Kidney glomerular epithelial cell (primary cell): ENCODE measurements around the gene PCAT6.
A peak's percentile ranks its signal among the peaks of the same experiment; 100 is the strongest.
"Not testable (repeated sequence)": the region's sequence is repeated elsewhere in the genome, so short reads cannot be mapped to it uniquely, and the experiment has no call there.

ENCODE experiments used
- DNase-seq: peaks from one replicate; lab custom pipeline; 2025; lab: John Stamatoyannopoulos, UW

The PCAT6 gene

DNA sequence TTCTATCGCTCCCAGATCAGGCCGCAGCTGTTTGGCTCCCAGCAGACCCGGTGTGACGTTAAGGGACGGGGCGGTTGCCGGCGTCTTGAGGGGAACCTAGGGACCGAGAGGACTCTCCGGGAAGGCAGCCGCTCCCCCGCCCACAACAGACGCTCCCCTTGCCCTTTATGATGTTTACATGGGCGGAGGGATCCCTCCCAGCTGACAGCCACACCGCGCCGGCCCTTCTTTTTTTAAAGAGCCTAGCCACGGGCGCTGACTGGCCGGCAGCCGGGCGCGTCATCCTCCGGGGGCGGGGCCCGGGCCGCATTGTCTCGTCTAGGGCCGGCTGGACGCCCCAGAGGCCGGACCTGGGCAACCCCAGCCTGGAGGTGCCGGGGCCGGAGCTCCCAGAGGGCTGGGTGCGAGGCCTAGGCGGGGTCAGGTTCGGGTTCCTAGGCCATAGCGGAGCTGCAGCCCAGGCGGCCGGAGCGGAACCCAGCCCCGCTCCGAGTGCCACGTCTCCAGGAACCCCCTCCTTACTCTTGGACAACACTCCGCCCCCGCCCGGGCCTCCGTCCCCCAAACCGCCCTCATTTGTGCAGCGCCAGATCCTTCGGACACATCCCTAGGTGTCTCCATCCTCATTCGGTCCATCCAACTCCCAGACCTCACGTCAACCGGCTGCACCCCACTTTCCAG lies at the start of gene PCAT6:
Gene PCAT6 (plus strand): TSS at position 340 of the 681 bp plus-strand sequence.
- DNase-seq: peak; percentile 90

DNA sequence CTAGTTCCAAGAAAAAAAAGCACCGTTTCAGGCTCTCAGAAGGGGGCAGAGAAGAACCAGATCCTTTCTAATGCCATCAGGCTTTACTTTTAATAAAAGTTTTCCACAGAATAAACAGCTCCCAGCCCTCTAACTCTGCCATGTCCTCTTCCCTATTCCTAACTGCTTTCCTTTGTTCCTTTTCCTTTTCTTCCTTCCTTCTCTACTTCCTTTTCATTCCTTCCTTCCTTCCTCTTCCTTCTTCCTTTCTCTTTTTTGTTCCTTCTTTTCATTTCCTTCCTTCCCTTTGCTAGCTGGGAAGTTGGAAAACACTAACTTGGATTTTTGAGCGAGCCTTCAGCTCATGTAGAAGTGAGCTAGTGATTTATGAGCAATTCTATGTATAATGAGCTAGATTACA lies 48.7 kb upstream of the PCAT6 start:
- no peak for DNase-seq

DNA sequence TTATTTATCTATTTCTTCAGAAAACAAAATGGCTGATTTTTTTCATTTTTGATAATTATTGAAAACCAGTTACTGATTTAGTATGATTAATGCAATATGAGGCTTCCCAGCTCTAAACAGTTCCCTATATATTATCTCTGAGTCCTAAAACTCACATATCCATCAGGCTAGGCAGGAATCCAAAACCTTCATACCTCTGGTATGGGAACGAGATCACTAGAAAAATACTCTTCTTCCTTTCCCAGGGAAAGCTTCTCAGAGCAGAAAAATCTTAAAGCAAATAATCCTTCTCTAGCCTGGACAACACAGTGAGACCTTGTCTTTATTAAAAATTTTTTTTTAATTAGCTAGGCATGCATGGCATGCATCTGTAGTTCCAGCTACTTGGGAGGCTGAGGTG lies 45.0 kb upstream of the PCAT6 start:
- DNase-seq: no peak

DNA sequence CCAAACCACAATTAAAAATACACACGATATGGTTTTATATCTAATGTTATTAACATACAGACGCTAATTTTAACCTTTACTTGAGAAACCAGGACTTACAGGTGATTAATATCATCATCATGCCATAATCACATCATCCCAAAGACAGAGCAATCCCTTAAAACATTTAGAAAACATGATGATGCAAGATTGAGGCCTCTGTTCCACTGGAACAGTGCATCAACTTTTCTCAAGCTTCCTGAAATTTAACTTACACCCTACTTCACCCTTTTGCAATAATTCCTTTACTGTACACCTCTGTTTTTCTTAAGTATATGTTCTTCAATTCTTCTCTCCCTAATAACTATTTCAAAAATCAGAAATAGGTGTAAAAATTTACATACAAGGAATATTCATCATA lies 40.6 kb upstream of the PCAT6 start:
- DNase-seq: no peak

DNA sequence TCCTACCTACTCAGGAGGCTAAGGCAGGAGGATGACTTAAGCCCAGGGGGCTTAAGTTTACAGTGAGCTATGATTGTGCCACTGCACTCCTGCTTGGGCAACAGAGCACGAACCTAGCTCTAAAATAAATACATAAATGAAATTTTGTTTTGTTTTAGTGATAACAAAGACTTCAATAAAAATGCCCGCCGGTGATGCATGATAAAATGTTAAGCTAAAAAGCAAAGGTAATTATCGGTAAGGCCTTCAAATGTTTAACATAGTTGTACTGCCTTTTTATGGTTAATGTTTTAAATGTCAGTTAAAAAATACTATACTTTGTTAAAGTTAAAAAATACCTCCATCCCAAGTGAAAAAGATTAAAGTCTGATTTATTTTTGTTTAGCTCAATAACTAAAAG lies 29.6 kb upstream of the PCAT6 start:
- no peak for DNase-seq

DNA sequence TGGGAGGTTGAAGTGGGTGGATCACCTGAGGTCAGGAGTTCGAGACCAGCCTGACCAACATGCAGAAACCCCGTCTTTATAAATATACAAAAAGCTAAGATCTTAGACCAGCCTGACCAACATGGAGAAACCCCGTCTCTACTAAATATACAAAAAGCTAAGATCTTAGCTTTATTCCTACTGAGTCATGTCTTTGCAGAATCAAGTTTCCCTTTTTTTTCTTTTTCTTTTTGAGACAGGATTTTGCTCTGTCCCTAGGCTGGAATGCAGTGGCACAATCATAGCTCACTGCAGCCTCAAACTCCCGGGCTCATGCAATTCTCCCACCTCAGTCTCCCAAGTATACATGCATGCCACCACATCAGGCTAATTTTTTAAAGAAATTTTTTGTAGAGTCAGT lies 23.9 kb upstream of the PCAT6 start:
- no peak for DNase-seq

DNA sequence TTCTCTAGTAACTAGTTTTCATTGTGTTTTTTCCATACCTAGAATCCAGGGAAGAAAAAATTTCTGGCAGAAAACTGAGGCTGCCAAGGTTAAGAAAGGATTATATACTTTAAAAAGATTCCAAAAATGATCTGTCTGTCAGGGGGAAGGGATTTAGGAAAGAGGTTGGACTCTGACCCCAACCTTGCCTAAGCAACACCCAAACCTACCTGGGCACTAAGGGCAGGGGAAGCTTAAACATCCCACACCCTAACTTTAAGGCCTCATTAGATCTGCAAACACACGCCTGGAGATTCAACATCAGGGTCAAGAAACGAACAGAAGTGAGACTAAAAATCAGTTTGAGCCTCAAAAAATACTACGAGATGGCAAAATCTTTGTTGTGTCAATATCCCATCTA lies 22.0 kb upstream of the PCAT6 start:
- DNase-seq: no peak

DNA sequence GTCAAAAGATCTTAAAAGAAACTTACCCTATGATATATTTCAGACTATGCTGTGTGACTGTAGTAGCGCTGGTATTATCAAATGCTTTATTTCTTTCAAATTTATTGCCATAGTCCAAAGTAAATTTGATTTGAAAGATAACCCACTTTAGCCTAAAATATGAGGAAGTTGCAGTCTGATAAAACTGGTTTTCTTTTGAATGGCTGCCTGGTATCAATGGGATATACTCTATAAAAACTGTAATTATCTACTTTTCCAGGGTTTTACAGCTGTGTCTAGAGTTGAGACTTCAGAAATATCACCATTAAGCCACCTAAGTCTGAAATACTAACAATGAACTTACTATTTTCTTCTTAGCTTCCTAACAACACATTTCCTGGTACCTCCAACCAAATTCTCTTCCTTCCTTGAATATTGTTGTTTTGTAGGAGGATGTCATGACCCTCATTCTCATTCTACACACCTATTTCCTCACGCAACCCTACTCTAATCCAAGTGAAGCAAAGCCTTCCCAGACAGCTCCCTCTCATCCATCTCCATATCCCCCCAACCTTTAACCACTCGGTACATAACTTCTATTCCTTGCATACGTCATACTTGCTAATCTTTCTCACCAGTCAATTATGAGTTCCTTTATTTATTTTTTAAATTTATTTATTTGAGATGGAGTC lies 19.5 kb upstream of the PCAT6 start:
- DNase-seq: no peak

DNA sequence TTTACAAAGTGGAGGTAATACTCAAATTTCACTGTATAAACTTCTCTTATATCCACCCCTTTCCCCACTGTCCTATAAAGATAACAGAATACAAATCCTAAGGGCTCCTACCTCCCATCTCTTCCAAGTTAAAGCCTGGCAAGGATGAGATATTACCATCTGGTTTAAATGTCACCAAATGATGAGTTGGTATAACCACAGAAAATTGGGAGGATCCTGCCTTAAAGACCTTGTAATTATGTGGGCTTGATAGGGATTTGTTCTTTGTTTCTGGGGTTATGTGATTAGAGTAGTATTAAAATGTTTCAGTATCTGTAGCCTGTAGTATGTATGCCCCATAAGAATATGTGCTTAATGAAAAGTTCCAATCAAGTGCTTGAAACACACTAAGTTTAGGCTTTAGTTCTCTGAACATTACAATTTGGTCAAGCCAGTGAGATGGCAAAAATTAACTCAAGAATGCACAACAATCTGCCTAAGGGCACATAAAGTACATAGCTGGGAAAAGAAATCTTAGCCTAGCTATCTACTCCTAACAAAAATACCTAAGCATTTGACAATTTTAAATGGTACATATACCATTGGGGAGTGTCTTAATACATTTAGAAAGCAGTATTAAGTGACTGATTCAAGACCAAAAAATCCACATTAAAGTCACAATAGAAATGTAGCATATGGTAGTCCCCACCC lies 16.6 kb upstream of the PCAT6 start:
- no peak for DNase-seq

DNA sequence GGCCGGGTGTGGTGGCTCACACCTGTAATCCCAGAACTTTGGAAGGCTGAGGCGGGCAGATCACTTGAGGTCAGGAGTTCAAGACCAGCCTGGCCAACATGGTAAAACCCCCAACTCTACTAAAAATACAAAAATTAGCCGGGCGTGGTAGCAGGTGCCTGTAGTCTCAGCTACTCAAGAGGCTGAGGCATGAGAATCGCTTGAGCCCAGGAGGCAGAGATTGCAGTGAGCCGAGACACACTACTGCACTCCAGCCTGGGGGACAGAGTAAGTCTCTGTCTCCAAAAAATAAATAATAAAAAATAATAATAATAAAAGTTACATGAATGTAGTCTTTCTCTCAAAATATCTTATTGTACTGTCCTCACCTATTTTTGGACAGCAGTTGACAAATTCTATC lies 15.8 kb upstream of the PCAT6 start:
- DNase-seq: not testable (repeated sequence)

DNA sequence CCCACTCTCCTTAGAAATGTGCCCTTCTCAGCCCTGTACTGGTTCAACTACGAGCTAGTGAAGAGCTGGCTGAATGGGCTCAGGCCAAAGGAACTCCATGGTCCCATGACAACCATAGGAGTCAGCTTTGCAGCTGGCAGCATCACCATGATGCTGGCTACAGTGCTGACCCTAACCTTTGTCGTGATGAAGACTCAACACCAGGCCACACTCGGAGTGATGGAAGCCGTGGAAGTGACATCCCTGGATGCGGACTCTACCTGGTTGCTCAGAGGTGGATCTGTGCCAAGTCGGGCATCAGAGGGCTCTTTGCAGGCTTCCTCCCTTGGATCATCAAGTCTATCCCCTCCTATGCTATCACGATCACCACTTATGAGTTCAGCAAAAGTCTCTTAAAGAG lies 14.1 kb upstream of the PCAT6 start:
- no peak for DNase-seq

DNA sequence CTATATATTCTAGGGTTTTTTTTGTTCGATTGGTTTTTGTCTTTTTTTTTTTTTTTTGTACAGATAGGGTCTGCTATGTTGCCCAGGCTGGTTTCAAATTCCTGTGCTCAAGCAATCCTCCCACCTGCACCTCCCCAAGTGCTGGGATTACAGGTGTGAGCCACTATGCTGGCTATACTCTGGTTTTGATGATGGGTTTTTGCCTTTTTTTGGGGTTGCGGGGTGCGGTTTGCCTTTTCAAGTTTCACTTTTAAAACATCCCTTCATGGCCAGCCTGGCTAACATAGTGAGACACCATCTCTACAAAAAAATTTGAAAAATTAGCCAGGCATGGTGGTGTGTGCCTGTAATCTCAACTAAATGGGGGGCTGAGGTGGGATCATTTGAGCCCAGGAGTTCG lies 12.5 kb upstream of the PCAT6 start:
- DNase-seq: no peak

DNA sequence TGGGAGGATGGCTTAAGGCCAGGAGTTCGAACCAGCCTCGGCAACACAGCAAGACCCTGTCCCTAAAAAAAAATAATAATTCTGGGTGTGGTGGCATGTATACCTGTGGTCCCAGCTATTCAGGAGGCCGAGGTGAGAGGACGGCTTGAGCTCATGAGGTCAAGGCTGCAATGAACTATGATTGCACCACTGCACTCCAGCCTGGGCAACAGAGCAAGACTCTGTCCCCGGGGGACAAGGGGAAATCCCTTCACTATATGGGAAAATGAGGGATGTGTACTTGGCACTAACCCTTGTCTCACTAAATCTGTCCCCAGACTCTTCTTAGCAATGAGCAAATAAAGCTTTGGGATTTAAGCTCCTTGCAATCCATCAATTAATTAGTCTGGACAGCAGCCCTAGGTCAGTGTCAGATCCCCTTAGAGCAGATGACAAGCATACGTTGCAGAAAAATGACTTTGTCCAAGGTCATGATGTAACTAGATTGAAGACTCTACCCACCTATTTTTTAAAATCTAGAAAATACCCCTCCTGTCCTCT lies 11.9 kb upstream of the PCAT6 start:
- DNase-seq: no peak

DNA sequence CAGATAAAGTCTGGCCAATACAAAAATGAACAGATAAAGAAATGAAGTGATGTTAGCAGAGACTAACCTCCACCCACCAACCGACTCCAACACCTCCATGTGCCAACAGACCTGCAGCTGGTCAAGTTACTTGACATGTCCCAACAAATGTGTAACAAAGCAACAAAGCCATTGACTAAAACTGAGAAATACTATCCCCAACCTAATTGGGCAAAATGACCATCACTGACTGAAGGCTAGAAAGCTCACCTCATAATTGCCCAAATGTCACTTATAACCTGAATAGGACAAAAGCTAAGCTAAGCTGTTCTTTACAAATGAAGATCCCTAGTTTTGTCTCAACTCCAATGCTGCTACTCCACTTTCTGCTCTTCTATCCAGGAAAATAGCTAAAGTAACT lies 10.0 kb upstream of the PCAT6 start:
- no peak for DNase-seq

DNA sequence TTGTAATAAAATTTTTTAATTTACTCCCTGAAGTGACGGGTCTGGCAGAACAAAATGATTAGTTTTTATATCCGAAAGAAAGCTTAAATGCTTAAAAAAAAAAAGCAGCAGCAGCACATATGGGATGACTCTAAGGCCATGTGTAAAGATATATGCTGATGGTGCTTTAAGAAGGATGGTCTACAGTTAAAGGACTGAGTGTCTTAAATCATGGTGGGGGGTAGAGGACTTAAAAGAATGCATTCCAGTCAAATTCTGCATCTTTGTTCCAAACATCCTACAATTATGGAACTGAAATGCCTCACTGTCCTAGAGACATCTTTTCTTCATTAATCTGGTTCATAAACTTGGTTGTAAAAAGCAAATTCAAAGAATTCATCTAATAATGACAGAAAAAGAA lies 9.6 kb upstream of the PCAT6 start:
- DNase-seq: no peak

DNA sequence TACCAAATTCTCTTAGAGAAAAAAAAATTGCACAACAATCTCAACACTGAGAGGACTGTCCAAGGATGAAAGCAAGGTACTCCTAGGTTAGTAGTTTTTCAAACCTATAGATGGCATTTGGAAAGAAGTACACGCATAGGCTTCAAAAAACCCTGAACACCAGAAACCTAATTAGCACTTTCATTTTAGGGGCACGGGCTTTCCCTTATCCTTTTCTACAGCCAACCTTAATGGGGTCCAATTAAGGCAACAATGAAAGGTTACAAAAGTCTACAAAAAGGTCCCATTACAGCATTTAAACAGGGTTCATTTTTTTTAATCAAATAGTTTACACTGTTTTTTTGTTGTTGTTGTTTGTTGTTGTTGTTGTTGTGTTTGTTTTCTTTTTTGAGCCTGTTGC lies 8.7 kb upstream of the PCAT6 start:
- DNase-seq: no peak

DNA sequence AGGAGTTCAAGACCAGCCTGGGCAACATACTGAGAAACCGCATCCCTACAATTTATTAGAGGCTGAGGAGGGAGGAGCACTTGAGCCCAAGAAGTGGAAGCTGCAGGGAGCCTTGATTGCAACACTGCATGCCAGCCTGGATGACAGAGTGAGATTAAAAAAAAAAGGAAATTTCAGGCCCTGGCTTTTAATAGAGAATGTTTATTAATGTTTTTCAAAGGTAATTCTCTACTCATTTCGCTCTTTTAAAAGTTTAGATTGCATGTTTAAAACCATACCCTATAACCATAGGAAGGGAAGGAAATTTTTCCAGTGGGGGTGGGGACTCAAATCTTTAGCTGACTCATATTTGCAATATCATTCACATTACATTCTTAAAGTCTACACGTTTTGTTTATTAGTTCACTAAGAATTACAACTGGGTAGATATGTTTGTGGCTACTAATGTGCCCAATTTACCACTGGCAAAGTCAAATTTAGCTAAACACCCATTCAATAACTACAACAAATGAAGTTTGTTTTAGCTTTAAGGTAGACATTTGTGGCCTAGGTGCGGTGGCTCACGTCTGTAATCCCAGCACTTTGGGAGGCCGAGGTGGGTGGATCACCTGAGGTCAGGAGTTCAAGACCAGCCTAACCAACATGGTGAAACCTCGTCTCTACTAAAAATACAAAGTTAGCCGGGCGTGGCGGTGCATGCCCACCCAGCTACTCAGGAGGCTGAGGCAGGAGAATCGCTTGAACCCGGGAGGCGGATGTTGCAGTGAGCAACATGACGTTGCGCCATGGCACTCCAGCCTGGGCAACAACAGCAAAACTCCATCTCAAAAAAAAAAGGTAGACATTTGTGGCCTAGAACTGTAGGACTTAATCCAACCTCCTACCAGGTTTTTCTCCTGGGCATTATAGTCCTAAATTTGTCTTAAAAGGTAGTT lies 7.5 kb upstream of the PCAT6 start:
- DNase-seq: no peak

DNA sequence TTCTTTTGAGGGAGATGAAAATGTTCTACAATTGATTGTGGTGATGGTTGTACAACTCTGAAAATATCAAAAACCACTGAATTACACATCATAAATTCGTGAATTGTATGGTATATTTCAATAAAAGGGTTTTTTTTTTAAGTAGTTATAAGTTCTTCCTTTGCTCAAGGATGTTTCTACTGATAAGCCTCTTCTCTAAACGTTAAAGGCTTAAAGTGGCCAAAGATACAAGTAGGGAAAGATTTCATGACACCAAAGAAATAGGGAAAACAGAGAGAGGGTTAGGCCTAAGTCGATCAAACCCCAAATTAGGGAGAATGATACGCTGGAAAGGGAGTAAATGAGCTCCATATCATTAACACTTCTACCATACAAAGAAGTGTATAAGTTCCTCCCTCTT lies 6.6 kb upstream of the PCAT6 start:
- no peak for DNase-seq

DNA sequence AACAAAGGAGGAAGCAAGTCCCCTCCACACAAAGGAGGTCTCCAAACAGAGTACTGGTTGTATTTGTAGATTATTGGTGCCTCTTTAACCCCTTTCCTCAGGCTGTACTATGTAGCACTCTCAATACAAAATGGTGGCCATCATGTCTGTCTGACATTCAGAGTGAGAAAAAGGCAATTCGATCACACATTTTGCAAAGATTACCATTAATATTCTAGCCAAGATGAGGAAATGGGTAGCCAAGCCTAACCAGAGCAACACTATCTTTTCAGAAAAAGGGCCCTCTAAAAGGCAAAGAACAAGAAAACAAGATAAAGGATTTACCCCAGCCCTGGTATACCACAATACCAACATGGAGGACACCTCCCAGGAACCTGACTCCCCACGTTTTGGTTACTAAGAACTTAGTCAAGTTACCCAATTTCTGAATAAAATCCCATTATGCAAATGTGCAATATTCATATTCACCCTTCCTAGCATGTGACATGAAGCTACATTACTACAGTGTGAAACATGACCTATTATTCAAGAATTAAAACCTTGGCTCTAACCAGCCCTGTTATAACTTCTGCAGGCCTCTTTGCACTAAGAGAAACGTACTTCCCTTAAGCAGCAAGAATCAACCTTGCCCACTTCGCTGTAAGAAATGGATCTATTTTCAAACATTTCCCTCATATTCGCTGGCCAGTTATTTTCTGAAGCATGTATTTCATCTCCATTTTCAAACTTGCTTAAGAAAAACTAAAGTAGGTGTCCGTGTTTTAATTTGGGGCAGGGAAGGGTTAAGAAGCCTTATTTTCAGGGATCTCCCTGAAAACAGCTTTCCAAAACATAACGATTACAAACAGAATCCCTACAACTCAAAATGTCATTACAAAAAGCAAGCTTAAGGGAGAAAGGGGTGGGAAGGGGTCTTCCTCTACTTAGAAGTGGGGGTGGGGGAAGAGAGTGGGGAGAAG lies 4.6 kb upstream of the PCAT6 start:
- no peak for DNase-seq

DNA sequence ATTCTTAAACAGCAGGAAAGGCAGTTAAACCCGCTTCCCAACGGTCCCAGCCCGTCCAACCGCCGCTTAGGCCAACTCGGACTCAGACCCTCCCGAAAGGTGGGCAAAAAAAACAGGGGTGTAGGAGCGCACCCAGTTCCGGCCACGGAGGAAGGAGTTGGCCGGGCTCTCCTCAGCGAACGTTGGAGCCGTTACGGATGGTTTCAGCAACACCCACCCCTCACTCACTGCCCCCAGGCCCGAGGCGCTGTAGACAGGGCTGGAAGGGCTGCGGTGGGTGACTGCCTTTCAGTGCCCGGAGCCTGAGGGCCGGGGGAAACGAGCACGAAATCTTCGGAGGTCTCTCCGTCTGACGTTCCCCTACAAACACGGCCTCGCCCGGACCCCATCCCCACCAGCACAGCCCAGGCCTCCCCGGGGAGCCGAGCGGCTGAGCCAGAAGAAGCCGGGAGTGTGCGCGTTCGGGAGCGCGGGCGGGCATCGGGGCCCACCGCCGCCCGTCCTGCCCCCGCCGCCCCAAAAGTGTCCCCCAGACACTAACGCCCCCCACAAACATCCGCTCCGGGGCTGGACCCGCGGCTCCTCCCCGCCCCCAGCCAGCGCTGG lies 3.8 kb upstream of the PCAT6 start:
- DNase-seq: no peak
